Adipose tissue (tissue), 3 donors: ENCODE data around the gene RAB40C. TPM values are rescaled to one million over a fixed set of nuclear protein-coding genes. Genes with fewer than 3 reads are reported as not detected.

Experiments used
- H3K27ac ChIP-seq: one replicate; pipeline ENCODE4 v1.5.1; 2013; ENCODE audit warnings: low read depth, low read length
- WGBS, 3 donors: extraction: QIAGEN DNeasy Blood & Tissue Kit; methylation state at CpG; one replicate each; pipeline ENCODE4 v1.1.7; 2013; 5-methylcytosine and 5-hydroxymethylcytosine counted together
- polyA plus RNA-seq, 3 donors: library from polyadenylated mRNA; stranded (reverse); fragments of 200-250 nt; gene quantifications; one replicate each; pipeline ENCODE4 v1.2.3, GENCODE V29; 2013
- donor health status: healthy with polysubstance abuse.
- donor health status: Bipolar disorder and iron deficiency.
- donor health status: healthy.

RAB40C gene
- polyA plus RNA-seq, 3 donors = 16.0 to 42.5 (median 21.2) TPM

GRCh38 chr16:678209-678857 lies 88.5 kb downstream of the RAB40C start:
- no peak overlapping the region for H3K27ac ChIP-seq
- WGBS, 3 donors = 75 to 78% (median 76%) methylated on average over 21 of the region's 21 CpGs

Other genes with a start within 250 kb of the RAB40C start
- 10 to 100 TPM; 11.8 to 18.4 (median 15.8) TPM for gene AXIN1, start 237.3 kb upstream of the RAB40C start, polyA plus RNA-seq
- 10 to 100 TPM; 36.6 to 75.1 (median 70.4) TPM for gene MRPL28, start 219.5 kb upstream of the RAB40C start, polyA plus RNA-seq
- 10 to 100 TPM; 33.2 to 53.3 (median 47.0) TPM for gene PGAP6, start 208.1 kb upstream of the RAB40C start, polyA plus RNA-seq
- gene NME4, start 192.9 kb upstream of the RAB40C start, polyA plus RNA-seq = 100 to 1,000 TPM in 2 of 3 donors, 10 to 100 TPM in 1; 30.1 to 223 (median 130) TPM
- gene DECR2, start 188.2 kb upstream of the RAB40C start, polyA plus RNA-seq = 10 to 100 TPM; 11.9 to 22.8 (median 20.2) TPM
- gene RAB11FIP3, start 164.4 kb upstream of the RAB40C start, polyA plus RNA-seq = 10 to 100 TPM; 20.7 to 27.3 (median 21.9) TPM
- gene CAPN15, start 62.4 kb upstream of the RAB40C start, polyA plus RNA-seq = 10 to 100 TPM; 20.4 to 31.4 (median 30.6) TPM
- under 1 TPM in 1 of 3 donors, not detected in 2; 0.20 TPM for gene PRR35, start 29.7 kb upstream of the RAB40C start, polyA plus RNA-seq
- 1 to 10 TPM in 1 of 3 donors, under 1 TPM in 2; 0.22 to 1.3 (median 0.61) TPM for gene NHLRC4, start 23.1 kb upstream of the RAB40C start, polyA plus RNA-seq
- gene PIGQ, start 20.1 kb upstream of the RAB40C start, polyA plus RNA-seq = 10 to 100 TPM; 36.6 to 47.7 (median 37.6) TPM
- gene WFIKKN1, start 40.9 kb downstream of the RAB40C start, polyA plus RNA-seq = under 1 TPM; 0.25 to 0.85 (median 0.67) TPM
- 100 to 1,000 TPM in 2 of 3 donors, 10 to 100 TPM in 1; 65.0 to 125 (median 109) TPM for gene METTL26, start 46.2 kb downstream of the RAB40C start, polyA plus RNA-seq
- 10 to 100 TPM; 23.6 to 57.6 (median 42.6) TPM for gene MCRIP2, start 51.8 kb downstream of the RAB40C start, polyA plus RNA-seq
- gene WDR90, start 59.3 kb downstream of the RAB40C start, polyA plus RNA-seq = 10 to 100 TPM; 12.1 to 14.8 (median 13.7) TPM
- gene RHOT2, start 78.1 kb downstream of the RAB40C start, polyA plus RNA-seq = 100 to 1,000 TPM in 1 of 3 donors, 10 to 100 TPM in 2; 67.7 to 107 (median 85.5) TPM
- gene RHBDL1, start 85.6 kb downstream of the RAB40C start, polyA plus RNA-seq = under 1 TPM in 2 of 3 donors, not detected in 1; 0.59 to 0.71 TPM
- 100 to 1,000 TPM in 2 of 3 donors, 10 to 100 TPM in 1; 85.4 to 145 (median 139) TPM for gene STUB1, start 90.3 kb downstream of the RAB40C start, polyA plus RNA-seq
- gene JMJD8, start 94.3 kb downstream of the RAB40C start, polyA plus RNA-seq = 10 to 100 TPM; 36.8 to 77.7 (median 44.9) TPM
- gene WDR24, start 100.3 kb downstream of the RAB40C start, polyA plus RNA-seq = 1 to 10 TPM; 3.8 to 7.4 (median 5.1) TPM
- 1 to 10 TPM in 1 of 3 donors, under 1 TPM in 2; 0.22 to 2.5 (median 0.37) TPM for gene FBXL16, start 115.7 kb downstream of the RAB40C start, polyA plus RNA-seq
- gene METRN, start 125.1 kb downstream of the RAB40C start, polyA plus RNA-seq = 10 to 100 TPM; 21.3 to 34.1 (median 22.2) TPM
- 10 to 100 TPM; 10.1 to 33.4 (median 26.0) TPM for gene ANTKMT, start 131.1 kb downstream of the RAB40C start, polyA plus RNA-seq
- 1 to 10 TPM in 1 of 3 donors, under 1 TPM in 2; 0.42 to 2.1 (median 0.98) TPM for gene CCDC78, start 136.4 kb downstream of the RAB40C start, polyA plus RNA-seq
- gene HAGHL, start 137.0 kb downstream of the RAB40C start, polyA plus RNA-seq = 1 to 10 TPM; 2.0 to 2.6 (median 2.5) TPM
- 10 to 100 TPM; 16.0 to 23.7 (median 19.0) TPM for gene CIAO3, start 150.9 kb downstream of the RAB40C start, polyA plus RNA-seq
- gene MSLN, start 170.7 kb downstream of the RAB40C start, polyA plus RNA-seq = 10 to 100 TPM in 2 of 3 donors, under 1 TPM in 1; 0.49 to 14.2 (median 13.2) TPM
- 10 to 100 TPM; 10.5 to 16.7 (median 10.8) TPM for gene RPUSD1, start 198.3 kb downstream of the RAB40C start, polyA plus RNA-seq
- gene CHTF18, start 198.6 kb downstream of the RAB40C start, polyA plus RNA-seq = 10 to 100 TPM in 1 of 3 donors, 1 to 10 TPM in 2; 7.3 to 12.6 (median 8.0) TPM
- gene GNG13, start 210.7 kb downstream of the RAB40C start, polyA plus RNA-seq = not detected